HepG2 (cell line): ENCODE results near the gene RUVBL2. TPM values are rescaled to one million over a fixed set of nuclear protein-coding genes. Genes with fewer than 3 reads are reported as not detected.
A peak's percentile ranks its signal among the peaks of the same experiment; 100 is the strongest.

ENCODE experiments used
- ARHGAP35 ChIP-seq: sonication (generic); formaldehyde crosslinking; IDR thresholded peaks from 2 replicates; pipeline ENCODE4 v1.9.0; 2022; ENCODE audit warnings: mild to moderate bottlenecking, inconsistent platforms, moderate library complexity, missing genetic modification reagents, borderline replicate concordance
- DNMT3B ChIP-seq: conservative IDR thresholded peaks from 2 replicates; pipeline ENCODE4 v1.6.1; 2016; ENCODE audit warnings: missing biosample characterization, control low read depth
- HMG20A ChIP-seq: IDR thresholded peaks from 2 replicates; pipeline ENCODE4 v1.6.1; 2016; ENCODE audit warnings: borderline replicate concordance
- MLX ChIP-seq: IDR thresholded peaks from 2 replicates; pipeline ENCODE4 v1.6.1; 2016
- MYPOP ChIP-seq: sonication (generic); formaldehyde crosslinking; IDR thresholded peaks from 2 replicates; pipeline ENCODE4 v1.8.1; 2023; ENCODE audit warnings: mild to moderate bottlenecking, moderate library complexity, missing genetic modification reagents
- NR2F2 ChIP-seq: IDR thresholded peaks from 2 replicates; pipeline ENCODE4 v1.6.1; 2012; ENCODE audit warnings: low read depth, inconsistent platforms, borderline replicate concordance
- RARG ChIP-seq: sonication (generic); formaldehyde crosslinking; IDR thresholded peaks from 2 replicates; pipeline ENCODE4 v1.4.0; 2020; ENCODE audit warnings: low read depth, mild to moderate bottlenecking, missing genetic modification reagents
- RORA ChIP-seq: sonication (generic); formaldehyde crosslinking; IDR thresholded peaks from 2 replicates; pipeline ENCODE4 v1.5.0; 2020; ENCODE audit warnings: mild to moderate bottlenecking, missing genetic modification reagents, moderate library complexity
- TCF12 ChIP-seq, 2 experiments: fragments of 450-650 bp in 1 of 2; sonication (generic) in 1 of 2; formaldehyde crosslinking in 1 of 2; IDR thresholded peaks; 2 replicates each; pipeline versions ENCODE4 v1.6.1 to v1.8.0; 2017 to 2022; ENCODE audit warnings: antibody characterized with exemption in 1 of 2, mild to moderate bottlenecking in 1 of 2, missing genetic modification reagents in 1 of 2, moderate library complexity in 1 of 2
- ZBTB39 ChIP-seq: sonication (generic); formaldehyde crosslinking; IDR thresholded peaks from 2 replicates; pipeline ENCODE4 v1.5.0; 2020; ENCODE audit warnings: missing genetic modification reagents
- ZGPAT ChIP-seq: IDR thresholded peaks from 2 replicates; pipeline ENCODE4 v1.6.1; 2016; ENCODE audit warnings: mild to moderate bottlenecking
- ZKSCAN1 ChIP-seq: fragments of 150-350 bp; IDR thresholded peaks from 2 replicates; pipeline ENCODE4 v1.6.1; 2014; ENCODE audit warnings: low read length
- ZNF350 ChIP-seq: sonication (generic); formaldehyde crosslinking; IDR thresholded peaks from 2 replicates; pipeline ENCODE4 v1.4.0; 2020; ENCODE audit warnings: mild to moderate bottlenecking, low read depth, missing genetic modification reagents, borderline replicate concordance
- ZNF468 ChIP-seq: sonication (generic); formaldehyde crosslinking; IDR thresholded peaks from 2 replicates; pipeline ENCODE4 v1.8.0; 2022; ENCODE audit warnings: mild to moderate bottlenecking, moderate library complexity, missing genetic modification reagents
- ZNF564 ChIP-seq: sonication (generic); formaldehyde crosslinking; IDR thresholded peaks from 2 replicates; pipeline ENCODE4 v1.8.1; 2023; ENCODE audit warnings: mild to moderate bottlenecking, missing genetic modification reagents
- ZNF616 ChIP-seq: sonication (generic); formaldehyde crosslinking; IDR thresholded peaks from 2 replicates; pipeline ENCODE4 v1.5.0; 2020; ENCODE audit warnings: low read depth, mild to moderate bottlenecking, missing genetic modification reagents
- ZXDC ChIP-seq: sonication (generic); formaldehyde crosslinking; IDR thresholded peaks from 2 replicates; pipeline ENCODE4 v1.5.0; 2020; ENCODE audit warnings: mild to moderate bottlenecking, missing genetic modification reagents
- polyA plus RNA-seq, 8 experiments: library from polyadenylated mRNA; depleted of rRNA in 3 of 8; stranded (reverse) in 7 of 8; unstranded in 1 of 8; fragments of >200 nt; fragmentation: Illumina TruSeq in 4 of 8; extraction: Trizol in 4 of 8; gene quantifications; 2 replicates each; pipeline versions ENCODE4 v1.2.1 to v1.2.3, GENCODE V29; 2011 to 2016; ENCODE audit warnings: low read depth in 4 of 8, missing spikeins in 1 of 8, mixed read lengths in 1 of 8; ENCODE audit not compliant: insufficient read depth in 1 of 8
- total RNA-seq, 5 experiments: library from RNA; depleted of rRNA; stranded (reverse); fragments of >200 nt; fragmentation: Illumina TruSeq; extraction: Trizol; gene quantifications; 2 replicates each; pipeline ENCODE4 v1.2.3, GENCODE V29; 2016; ENCODE audit warnings: low read depth in 1 of 5
- TF ChIP-seq, protein P1 (sequence below): sonication (generic); formaldehyde crosslinking; IDR thresholded peaks from 2 replicates; pipeline ENCODE4 v1.4.0; 2020; ENCODE audit warnings: mild to moderate bottlenecking, low read depth, missing genetic modification reagents

The RUVBL2 gene
- total and polyA plus RNA-seq, 2 of the 13 experiments (the other 11 are each of a cell fraction or from before 2014, with no cell fraction given) = 120 to 122 TPM

GRCh38 chr19:48963371-48964204 lies 30.1 kb upstream of the RUVBL2 start (continued):
- TF ChIP-seq, protein P1, sequence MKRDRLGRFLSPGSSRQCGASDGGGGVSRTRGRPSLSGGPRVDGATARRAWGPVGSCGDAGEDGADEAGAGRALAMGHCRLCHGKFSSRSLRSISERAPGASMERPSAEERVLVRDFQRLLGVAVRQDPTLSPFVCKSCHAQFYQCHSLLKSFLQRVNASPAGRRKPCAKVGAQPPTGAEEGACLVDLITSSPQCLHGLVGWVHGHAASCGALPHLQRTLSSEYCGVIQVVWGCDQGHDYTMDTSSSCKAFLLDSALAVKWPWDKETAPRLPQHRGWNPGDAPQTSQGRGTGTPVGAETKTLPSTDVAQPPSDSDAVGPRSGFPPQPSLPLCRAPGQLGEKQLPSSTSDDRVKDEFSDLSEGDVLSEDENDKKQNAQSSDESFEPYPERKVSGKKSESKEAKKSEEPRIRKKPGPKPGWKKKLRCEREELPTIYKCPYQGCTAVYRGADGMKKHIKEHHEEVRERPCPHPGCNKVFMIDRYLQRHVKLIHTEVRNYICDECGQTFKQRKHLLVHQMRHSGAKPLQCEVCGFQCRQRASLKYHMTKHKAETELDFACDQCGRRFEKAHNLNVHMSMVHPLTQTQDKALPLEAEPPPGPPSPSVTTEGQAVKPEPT (CRISPR knock-in tag) = peak; percentile 43; the same call in 1 of the 2 replicates
- TF ChIP-seq ZNF468 (CRISPR knock-in tag) = no peak
- peak; percentile 68; the same call in 1 of the 2 replicates for TF ChIP-seq ZXDC
- 0 out of 2 replicates have a peak, but pooled peaks have one; percentile 25 for TF ChIP-seq NR2F2
- TF ChIP-seq ZNF350 (CRISPR knock-in tag) = peak; percentile 78; the same call in 1 of the 2 replicates
- peak; percentile 66 for TF ChIP-seq MYPOP (CRISPR knock-in tag)
- no peak for TF ChIP-seq ZKSCAN1
- no peak for TF ChIP-seq ARHGAP35 (CRISPR knock-in tag)
- peak; percentile 23; the same call in 1 of the 2 replicates for TF ChIP-seq HMG20A (CRISPR knock-in tag)
- no peak for TF ChIP-seq RORA (CRISPR knock-in tag)
- TF ChIP-seq RARG (CRISPR knock-in tag) = no peak
- TF ChIP-seq DNMT3B (CRISPR knock-in tag) = peak; percentile 81; the same call in 1 of the 2 replicates
- TF ChIP-seq ZGPAT = peak; percentile 89
- TF ChIP-seq ZBTB39 (CRISPR knock-in tag) = no peak
- peak; percentile 83; the same call in 1 of the 2 replicates for TF ChIP-seq ZNF616 (CRISPR knock-in tag)
- TF ChIP-seq TCF12 (IDR thresholded peaks at IDR 0.05) = no peak
- TF ChIP-seq TCF12 (CRISPR knock-in tag; IDR thresholded peaks at IDR 0.05) = no peak
- TF ChIP-seq ZNF564 (CRISPR knock-in tag) = peak; percentile 77; the same call in 1 of the 2 replicates
- 0 out of 2 replicates have a peak, but pooled peaks have one; percentile 11 for TF ChIP-seq MLX (CRISPR knock-in tag)
